Measurements from ENCODE around the gene FBXO33. TPM values are rescaled to one million over a fixed set of nuclear protein-coding genes. Genes with fewer than 3 reads are reported as not detected.

FBXO33 gene
- total RNA-seq, 2 experiments from 2014 or later, result 18.7 to 19.0 TPM

DNA sequence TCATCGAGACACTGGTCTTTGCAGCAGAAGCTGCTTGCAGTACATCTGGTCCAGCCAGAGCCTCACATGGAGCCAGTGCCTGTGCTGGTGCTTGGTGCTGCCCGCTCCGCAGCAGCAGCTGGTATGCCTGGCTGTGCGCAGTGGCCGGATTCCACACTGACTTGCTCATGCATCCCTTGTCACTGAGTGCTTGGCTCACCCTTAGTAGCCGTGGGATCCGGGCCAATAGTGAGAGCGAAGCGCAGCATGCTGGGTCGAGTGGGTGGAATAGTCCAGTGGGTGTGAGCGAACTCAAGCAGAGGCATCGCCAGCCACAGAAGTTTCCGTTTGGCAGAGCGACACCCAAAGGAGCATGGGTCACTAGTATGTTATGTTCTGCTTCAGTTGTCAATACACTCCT lies 10.1 kb upstream of the FBXO33 start:
- peaks cover 7% of the 10 kb centered on the region for H3K36me3 Mint-ChIP-seq
- H3K4me3 Mint-ChIP-seq, result no peak overlapping the region
- no peak for ATAC-seq (ENCODE audit: low read depth)
- no peak for DNase-seq
- POLR2A ChIA-PET, result no interaction called here
- peaks cover 10% of the 10 kb centered on the region for H3K4me1 Mint-ChIP-seq
- no peak overlapping the region for H3K27ac Mint-ChIP-seq
- no peaks in the 10 kb centered on the region for H3K27me3 Mint-ChIP-seq
- H3K9me3 Mint-ChIP-seq, result peaks cover 2% of the 10 kb centered on the region

DNA sequence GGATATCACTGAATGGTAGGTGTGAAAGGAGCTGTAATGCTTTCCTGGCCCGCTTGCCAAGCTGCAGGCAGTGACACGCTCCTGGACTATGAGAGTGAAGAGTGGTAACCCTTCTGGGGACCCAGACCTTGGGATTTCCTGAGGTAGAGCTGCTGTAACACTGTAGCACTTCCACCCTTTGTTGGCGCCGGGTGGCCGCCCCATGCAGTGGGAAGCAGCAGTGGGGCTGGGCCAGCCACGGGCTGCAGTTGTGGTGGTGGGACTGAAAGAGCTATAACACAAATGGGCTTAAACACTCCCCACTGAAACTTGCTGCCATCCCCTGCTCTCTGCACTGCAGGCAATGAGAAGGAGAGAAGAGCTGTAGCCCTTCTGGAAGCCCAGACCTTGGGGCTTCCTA lies 9.6 kb upstream of the FBXO33 start:
- DNase-seq, result no peak
- Mint-ChIP-seq H3K36me3 (peaks cover 7% of the 10 kb centered on the region), H3K27me3 (no peaks in the 10 kb centered on the region), H3K4me3 (no peak overlapping the region), H3K9me3 (peaks cover 2% of the 10 kb centered on the region), H3K4me1 (peaks cover 8% of the 10 kb centered on the region), H3K27ac (no peak overlapping the region)
- POLR2A ChIA-PET, result no interaction called here
- ATAC-seq (ENCODE audit: low read depth), result no peak

GRCh38 chr14:39440975-39441374 lies 8.7 kb upstream of the FBXO33 start:
- Mint-ChIP-seq H3K9me3 (peaks cover 2% of the 10 kb centered on the region), H3K27me3 (no peaks in the 10 kb centered on the region), H3K4me3 (no peak overlapping the region), H3K4me1 (peaks cover 3% of the 10 kb centered on the region), H3K36me3 (peaks cover 7% of the 10 kb centered on the region), H3K27ac (no peak overlapping the region)
- POLR2A ChIA-PET, result no interaction called here
- ATAC-seq (ENCODE audit: low read depth) (no peak), DNase-seq (no peak)

DNA sequence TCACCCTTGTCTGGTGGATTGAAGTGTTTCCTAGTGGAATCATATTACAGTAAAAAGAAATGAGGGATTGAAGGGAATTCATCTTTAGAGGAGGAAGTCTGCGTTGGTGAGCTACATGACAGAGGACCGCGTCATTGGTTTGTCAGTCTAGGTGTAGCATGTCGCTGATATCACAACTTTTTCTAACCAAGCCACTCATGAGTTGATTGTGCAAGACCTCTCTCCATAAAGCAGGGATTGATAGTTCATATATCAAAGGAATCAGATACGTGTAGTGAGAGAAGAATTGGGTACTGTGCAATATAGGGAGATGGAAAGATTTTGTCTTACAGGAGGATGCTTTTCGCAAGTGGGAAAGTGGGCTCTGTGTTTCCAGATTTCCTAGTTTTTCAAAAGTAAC lies 3.0 kb upstream of the FBXO33 start:
- no peaks in the 10 kb centered on the region for H3K27me3 Mint-ChIP-seq
- no peak for ATAC-seq (ENCODE audit: low read depth)
- no peak overlapping the region for H3K27ac Mint-ChIP-seq
- no peak for DNase-seq
- POLR2A ChIA-PET, result no interaction called here
- H3K9me3 Mint-ChIP-seq, result no peaks in the 10 kb centered on the region
- no peak overlapping the region for H3K4me3 Mint-ChIP-seq
- peaks cover 6% of the 10 kb centered on the region for H3K36me3 Mint-ChIP-seq
- peaks cover 13% of the 10 kb centered on the region for H3K4me1 Mint-ChIP-seq

- Mint-ChIP-seq H3K4me1 (peaks cover 20% of the 10 kb centered on the region), H3K27me3 (no peaks in the 10 kb centered on the region), H3K27ac (no peak overlapping the region), H3K36me3 (peaks cover 6% of the 10 kb centered on the region), H3K9me3 (no peaks in the 10 kb centered on the region), H3K4me3 (no peak overlapping the region)
- POLR2A ChIA-PET, result no interaction called here
- DNase-seq, result no peak
- ATAC-seq (ENCODE audit: low read depth), result no peak
Observed at GRCh38 chr14:39434401-39434800, 2.2 kb upstream of the FBXO33 start.

- Mint-ChIP-seq H3K27me3 (no peaks in the 10 kb centered on the region), H3K36me3 (peaks cover 6% of the 10 kb centered on the region), H3K4me3 (peak overlapping the region; percentile 100), H3K27ac (peak overlapping the region; percentile 95), H3K4me1 (peaks cover 27% of the 10 kb centered on the region), H3K9me3 (no peaks in the 10 kb centered on the region)
- ATAC-seq (ENCODE audit: low read depth), result no peak
- POLR2A ChIA-PET, result interaction anchor here (2.0 to 3.4 kb wide), 5 partner anchors 166 to 319 kb away, joined by 6 to 35 read pairs (median 32); partner anchors contain the start of genes GEMIN2 and TRAPPC6B
- DNase-seq, result no peak
Observed at GRCh38 chr14:39433452-39433813, 1.2 kb upstream of the FBXO33 start.

- ATAC-seq (ENCODE audit: low read depth), result peak; percentile 74
- Mint-ChIP-seq H3K27ac (peak overlapping the region; percentile 95), H3K27me3 (no peaks in the 10 kb centered on the region), H3K4me1 (peaks cover 29% of the 10 kb centered on the region), H3K36me3 (peaks cover 6% of the 10 kb centered on the region), H3K4me3 (peak overlapping the region; percentile 100), H3K9me3 (no peaks in the 10 kb centered on the region)
- POLR2A ChIA-PET, result interaction anchor here (0.6 to 3.4 kb wide), 15 partner anchors 10 to 332 kb away, joined by 3 to 35 read pairs (median 8); partner anchors contain the start of genes GEMIN2, PNN, SEC23A and TRAPPC6B
- peak; percentile 85 for DNase-seq
Observed at GRCh38 chr14:39432619-39433451, 602 bp upstream of the FBXO33 start.

- POLR2A ChIA-PET, result interaction anchor here (0.6 to 3.4 kb wide), 20 partner anchors 9 to 333 kb away, joined by 3 to 35 read pairs (median 5); partner anchors contain the start of genes GEMIN2, PNN, SEC23A and TRAPPC6B
- DNase-seq (peak; percentile 74), ATAC-seq (ENCODE audit: low read depth) (peak; percentile 19)
- Mint-ChIP-seq H3K4me1 (peaks cover 32% of the 10 kb centered on the region), H3K27ac (peak overlapping the region; percentile 100), H3K27me3 (no peaks in the 10 kb centered on the region), H3K9me3 (no peaks in the 10 kb centered on the region), H3K4me3 (peak overlapping the region; percentile 100), H3K36me3 (peaks cover 6% of the 10 kb centered on the region)
Observed at GRCh38 chr14:39431416-39432178, 636 bp downstream of the FBXO33 start.

DNA sequence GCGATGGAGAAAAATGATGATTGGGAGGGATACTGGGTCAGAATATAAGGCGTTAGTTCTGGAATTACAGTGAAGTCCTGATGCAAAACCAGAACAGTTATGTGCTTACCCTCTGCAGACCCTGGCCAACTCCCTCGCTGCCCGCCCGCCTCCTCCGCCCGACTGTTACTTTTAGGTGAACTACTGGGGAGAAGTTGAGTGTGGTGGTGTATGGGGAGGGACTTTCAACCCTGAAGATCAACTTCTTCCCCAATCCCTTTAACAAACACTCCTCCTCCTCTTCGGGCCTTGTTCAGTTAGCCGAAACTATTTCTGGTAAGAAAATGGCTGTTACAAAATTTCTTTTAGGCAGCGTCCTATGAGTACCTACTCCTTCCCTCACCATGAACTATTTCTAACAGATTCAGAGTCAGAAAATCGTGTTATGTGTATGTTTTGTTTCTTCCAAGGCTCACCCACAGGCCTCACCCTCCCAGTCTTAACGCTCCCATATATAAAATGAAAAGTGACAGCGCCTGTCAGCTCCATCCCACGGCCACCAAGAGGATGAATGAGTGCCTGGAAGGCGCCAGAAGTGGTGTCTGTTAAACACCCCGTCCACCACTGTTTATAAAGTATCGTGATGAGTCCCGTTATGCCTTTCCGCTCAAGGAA lies 1.3 kb downstream of the FBXO33 start:
- Mint-ChIP-seq H3K9me3 (no peaks in the 10 kb centered on the region), H3K27me3 (no peaks in the 10 kb centered on the region), H3K36me3 (peaks cover 6% of the 10 kb centered on the region), H3K4me1 (peaks cover 37% of the 10 kb centered on the region), H3K4me3 (peak overlapping the region; percentile 92), H3K27ac (peak overlapping the region; percentile 94)
- peak; percentile 3 for ATAC-seq (ENCODE audit: low read depth)
- no peak for DNase-seq
- POLR2A ChIA-PET, result interaction anchor here (1.0 to 3.4 kb wide), 9 partner anchors 8 to 332 kb away, joined by 5 to 35 read pairs (median 17); partner anchors contain the start of genes GEMIN2, PNN, SEC23A and TRAPPC6B

- no peak overlapping the region for H3K27ac Mint-ChIP-seq
Observed at GRCh38 chr14:39428118-39428517, 4.1 kb downstream of the FBXO33 start.

GRCh38 chr14:39426605-39427004 lies 5.6 kb downstream of the FBXO33 start:
- Mint-ChIP-seq H3K4me1 (peaks cover 36% of the 10 kb centered on the region), H3K36me3 (peaks cover 8% of the 10 kb centered on the region), H3K27ac (no peak overlapping the region), H3K27me3 (no peaks in the 10 kb centered on the region), H3K9me3 (no peaks in the 10 kb centered on the region), H3K4me3 (peak overlapping the region; percentile 23)
- POLR2A ChIA-PET, result interaction anchor here (0.6 to 1.9 kb wide), 6 partner anchors 29 to 367 kb away, joined by 3 to 6 read pairs (median 4); no protein-coding TSS in a partner anchor
- no peak for ATAC-seq (ENCODE audit: low read depth)
- no peak for DNase-seq

More at GRCh38 chr14:39428118-39428517, 4.1 kb downstream of the FBXO33 start:
- H3K4me3 Mint-ChIP-seq, result no peak overlapping the region
- H3K4me1 Mint-ChIP-seq, result peaks cover 35% of the 10 kb centered on the region
- POLR2A ChIA-PET, result no interaction called here
- H3K9me3 Mint-ChIP-seq, result no peaks in the 10 kb centered on the region
- ATAC-seq (ENCODE audit: low read depth), result no peak
- no peaks in the 10 kb centered on the region for H3K27me3 Mint-ChIP-seq
- no peak for DNase-seq
- H3K36me3 Mint-ChIP-seq, result peaks cover 5% of the 10 kb centered on the region

GRCh38 chr14:39425947-39426346 lies 6.3 kb downstream of the FBXO33 start:
- H3K36me3 Mint-ChIP-seq, result peaks cover 11% of the 10 kb centered on the region
- H3K27me3 Mint-ChIP-seq, result no peaks in the 10 kb centered on the region
- no peak overlapping the region for H3K27ac Mint-ChIP-seq
- DNase-seq, result no peak
- ATAC-seq (ENCODE audit: low read depth), result no peak
- peaks cover 36% of the 10 kb centered on the region for H3K4me1 Mint-ChIP-seq
- no peaks in the 10 kb centered on the region for H3K9me3 Mint-ChIP-seq
- no peak overlapping the region for H3K4me3 Mint-ChIP-seq
- POLR2A ChIA-PET, result interaction anchor here (0.6 to 1.9 kb wide), 6 partner anchors 28 to 366 kb away, joined by 3 to 6 read pairs (median 4); no protein-coding TSS in a partner anchor

DNA sequence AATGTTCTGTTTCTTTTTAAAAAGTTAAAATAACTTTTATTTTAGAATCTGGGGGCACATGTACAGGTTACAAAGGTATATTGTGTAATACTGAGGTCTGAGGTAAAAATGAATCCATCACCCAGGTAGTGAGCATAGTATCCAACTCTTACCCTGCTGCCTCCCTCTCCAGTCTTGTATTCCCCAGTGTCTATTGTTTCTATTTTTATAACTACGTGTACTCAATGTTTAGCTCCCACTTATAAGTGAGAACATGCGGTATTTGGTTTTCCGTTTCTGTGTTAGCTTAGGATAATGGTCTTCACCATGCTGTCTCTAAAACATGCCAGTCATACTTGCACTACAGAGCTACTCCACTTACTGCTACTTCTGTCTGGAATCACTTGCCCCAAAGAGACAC lies 8.4 kb downstream of the FBXO33 start:
- no peak for DNase-seq
- Mint-ChIP-seq H3K36me3 (peaks cover 19% of the 10 kb centered on the region), H3K4me3 (no peak overlapping the region), H3K4me1 (peaks cover 20% of the 10 kb centered on the region), H3K27ac (no peak overlapping the region), H3K27me3 (no peaks in the 10 kb centered on the region), H3K9me3 (peaks cover 4% of the 10 kb centered on the region)
- ATAC-seq (ENCODE audit: low read depth), result no peak
- POLR2A ChIA-PET, result interaction anchor here (1.2 kb wide), 1 partner anchor 8 kb away, joined by 5 read pairs; the partner anchor contains the start of gene FBXO33

All from activated naive CD8-positive, alpha-beta T cell treated with anti-CD3 and anti-CD28 coated beads, Interleukin-2, amount 10 ng/mL, durations not matched to agents 7 days and 5 days (primary cell).